Measurements from ENCODE around the gene DHX9.

The DHX9 gene

GRCh38 chr1:182851825-182852224 lies 12.7 kb downstream of the DHX9 start:
- no peak for DNase-seq (ENCODE audit: insufficient read length, low spot score)
- no peak for FAIRE-seq
- TF ChIP-seq POLR2A (IDR thresholded peaks at IDR 0.05; ENCODE audit: low read depth, low read length), result no peak
- TF ChIP-seq TAF1 (IDR thresholded peaks at IDR 0.05; ENCODE audit: low read depth, low read length), result no peak
- TF ChIP-seq SPI1 (IDR thresholded peaks at IDR 0.05; ENCODE audit: low read depth, low read length), result no peak
- TF ChIP-seq POU2F2 (IDR thresholded peaks at IDR 0.05; ENCODE audit: low read depth, low read length), result no peak
- TF ChIP-seq PAX5 (IDR thresholded peaks at IDR 0.05; ENCODE audit: insufficient read depth, low read length, severe bottlenecking), result no peak
- TF ChIP-seq POLR2AphosphoS5 (IDR thresholded peaks at IDR 0.05; ENCODE audit: low read depth, low read length), result no peak

GRCh38 chr1:182855911-182856310 lies 16.8 kb downstream of the DHX9 start:
- no peak for TF ChIP-seq POLR2AphosphoS5 (IDR thresholded peaks at IDR 0.05; ENCODE audit: low read depth, low read length)
- TF ChIP-seq SPI1 (IDR thresholded peaks at IDR 0.05; ENCODE audit: low read depth, low read length), result no peak
- no peak for TF ChIP-seq PAX5 (IDR thresholded peaks at IDR 0.05; ENCODE audit: insufficient read depth, low read length, severe bottlenecking)
- no peak for TF ChIP-seq POU2F2 (IDR thresholded peaks at IDR 0.05; ENCODE audit: low read depth, low read length)
- no peak for TF ChIP-seq TAF1 (IDR thresholded peaks at IDR 0.05; ENCODE audit: low read depth, low read length)
- no peak for TF ChIP-seq POLR2A (IDR thresholded peaks at IDR 0.05; ENCODE audit: low read depth, low read length)
- FAIRE-seq (no peak), DNase-seq (ENCODE audit: insufficient read length, low spot score) (no peak)

- DNase-seq (ENCODE audit: insufficient read length, low spot score) (no peak), FAIRE-seq (no peak)
- TF ChIP-seq TAF1 (IDR thresholded peaks at IDR 0.05; ENCODE audit: low read depth, low read length) (no peak), POLR2AphosphoS5 (IDR thresholded peaks at IDR 0.05; ENCODE audit: low read depth, low read length) (no peak), POLR2A (IDR thresholded peaks at IDR 0.05; ENCODE audit: low read depth, low read length) (no peak), SPI1 (IDR thresholded peaks at IDR 0.05; ENCODE audit: low read depth, low read length) (no peak), POU2F2 (IDR thresholded peaks at IDR 0.05; ENCODE audit: low read depth, low read length) (no peak), PAX5 (IDR thresholded peaks at IDR 0.05; ENCODE audit: insufficient read depth, low read length, severe bottlenecking) (no peak)
These were observed 18.1 kb downstream of the DHX9 start for GRCh38 chr1:182857212-182857611.

- DNase-seq (ENCODE audit: insufficient read length, low spot score) (no peak), FAIRE-seq (no peak)
- TF ChIP-seq POLR2AphosphoS5 (IDR thresholded peaks at IDR 0.05; ENCODE audit: low read depth, low read length) (no peak), POU2F2 (IDR thresholded peaks at IDR 0.05; ENCODE audit: low read depth, low read length) (no peak), PAX5 (IDR thresholded peaks at IDR 0.05; ENCODE audit: insufficient read depth, low read length, severe bottlenecking) (no peak), SPI1 (IDR thresholded peaks at IDR 0.05; ENCODE audit: low read depth, low read length) (no peak), TAF1 (IDR thresholded peaks at IDR 0.05; ENCODE audit: low read depth, low read length) (no peak), POLR2A (IDR thresholded peaks at IDR 0.05; ENCODE audit: low read depth, low read length) (no peak)
These were observed 21.5 kb downstream of the DHX9 start for GRCh38 chr1:182860658-182861057.

GRCh38 chr1:182861994-182862393 lies 22.8 kb downstream of the DHX9 start:
- DNase-seq (ENCODE audit: insufficient read length, low spot score) (no peak), FAIRE-seq (no peak)
- TF ChIP-seq SPI1 (IDR thresholded peaks at IDR 0.05; ENCODE audit: low read depth, low read length) (no peak), POLR2AphosphoS5 (IDR thresholded peaks at IDR 0.05; ENCODE audit: low read depth, low read length) (no peak), POU2F2 (IDR thresholded peaks at IDR 0.05; ENCODE audit: low read depth, low read length) (no peak), TAF1 (IDR thresholded peaks at IDR 0.05; ENCODE audit: low read depth, low read length) (no peak)

- TF ChIP-seq POU2F2 (IDR thresholded peaks at IDR 0.05; ENCODE audit: low read depth, low read length) (no peak), TAF1 (IDR thresholded peaks at IDR 0.05; ENCODE audit: low read depth, low read length) (no peak), POLR2A (IDR thresholded peaks at IDR 0.05; ENCODE audit: low read depth, low read length) (no peak), POLR2AphosphoS5 (IDR thresholded peaks at IDR 0.05; ENCODE audit: low read depth, low read length) (no peak), SPI1 (IDR thresholded peaks at IDR 0.05; ENCODE audit: low read depth, low read length) (no peak)
- DNase-seq (ENCODE audit: insufficient read length, low spot score) (no peak), FAIRE-seq (no peak)
These were observed 23.7 kb downstream of the DHX9 start for GRCh38 chr1:182862827-182863226.

- no peak for TF ChIP-seq POU2F2 (IDR thresholded peaks at IDR 0.05; ENCODE audit: low read depth, low read length)
- TF ChIP-seq POLR2AphosphoS5 (IDR thresholded peaks at IDR 0.05; ENCODE audit: low read depth, low read length), result peak; percentile 36; the same call in 1 of the 2 replicates
- DNase-seq (ENCODE audit: insufficient read length, low spot score) (no peak), FAIRE-seq (no peak)
These were observed 24.8 kb downstream of the DHX9 start for GRCh38 chr1:182863940-182864339.

- no peak for FAIRE-seq
- no peak for TF ChIP-seq POU2F2 (IDR thresholded peaks at IDR 0.05; ENCODE audit: low read depth, low read length)
- no peak for TF ChIP-seq POLR2A (IDR thresholded peaks at IDR 0.05; ENCODE audit: low read depth, low read length)
- TF ChIP-seq TAF1 (IDR thresholded peaks at IDR 0.05; ENCODE audit: low read depth, low read length), result no peak
- DNase-seq (ENCODE audit: insufficient read length, low spot score), result no peak
These were observed 28.7 kb downstream of the DHX9 start for GRCh38 chr1:182867861-182868260.

- TF ChIP-seq POU2F2 (IDR thresholded peaks at IDR 0.05; ENCODE audit: low read depth, low read length) (no peak), POLR2A (IDR thresholded peaks at IDR 0.05; ENCODE audit: low read depth, low read length) (no peak; the same call in 1 of the 2 replicates), PAX5 (IDR thresholded peaks at IDR 0.05; ENCODE audit: insufficient read depth, low read length, severe bottlenecking) (no peak), POLR2AphosphoS5 (IDR thresholded peaks at IDR 0.05; ENCODE audit: low read depth, low read length) (peak; percentile 35; the same call in 1 of the 2 replicates)
- FAIRE-seq (no peak), DNase-seq (ENCODE audit: insufficient read length, low spot score) (no peak)
These were observed 30.1 kb downstream of the DHX9 start for GRCh38 chr1:182869241-182869666.

- no peak for FAIRE-seq
These were observed 33.7 kb downstream of the DHX9 start for GRCh38 chr1:182872881-182873280.

GRCh38 chr1:182875889-182876288 lies 36.7 kb downstream of the DHX9 start:
- DNase-seq (ENCODE audit: insufficient read length, low spot score) (no peak), FAIRE-seq (no peak)
- no peak for TF ChIP-seq SPI1 (IDR thresholded peaks at IDR 0.05; ENCODE audit: low read depth, low read length)
- TF ChIP-seq PAX5 (IDR thresholded peaks at IDR 0.05; ENCODE audit: insufficient read depth, low read length, severe bottlenecking), result no peak
- TF ChIP-seq POU2F2 (IDR thresholded peaks at IDR 0.05; ENCODE audit: low read depth, low read length), result no peak
- TF ChIP-seq TAF1 (IDR thresholded peaks at IDR 0.05; ENCODE audit: low read depth, low read length), result no peak
- no peak for TF ChIP-seq POLR2A (IDR thresholded peaks at IDR 0.05; ENCODE audit: low read depth, low read length)
- no peak for TF ChIP-seq POLR2AphosphoS5 (IDR thresholded peaks at IDR 0.05; ENCODE audit: low read depth, low read length)

More at GRCh38 chr1:182872881-182873280, 33.7 kb downstream of the DHX9 start:
- DNase-seq (ENCODE audit: insufficient read length, low spot score), result no peak
- no peak for TF ChIP-seq TAF1 (IDR thresholded peaks at IDR 0.05; ENCODE audit: low read depth, low read length)
- TF ChIP-seq POU2F2 (IDR thresholded peaks at IDR 0.05; ENCODE audit: low read depth, low read length), result no peak
- no peak; the same call in 1 of the 2 replicates for TF ChIP-seq POLR2A (IDR thresholded peaks at IDR 0.05; ENCODE audit: low read depth, low read length)
